DOHH2 (cell line): Measurements from ENCODE around the gene HAT1.

ENCODE experiments used
- CTCF ChIP-seq: fragments of 200-600 bp; sonication (generic); IDR thresholded peaks from one replicate; pipeline ENCODE4 v1.5.1; 2014; ENCODE audit warnings: antibody characterized with exemption, mild to moderate bottlenecking, low read depth, low read length; ENCODE audit not compliant: poor library complexity, severe bottlenecking
- EZH2phosphoT487 ChIP-seq: fragments of 200-600 bp; sonication (generic); IDR thresholded peaks from 2 replicates; pipeline ENCODE4 v1.6.1; 2017; ENCODE audit warnings: borderline replicate concordance, mild to moderate bottlenecking, antibody characterized with exemption, low read length, moderate library complexity, mixed read lengths

GRCh38 chr2:171895786-171896185 lies 26.5 kb upstream of the HAT1 start:
- TF ChIP-seq CTCF (no peak), EZH2phosphoT487 (no peak)
